Uterus (tissue), 2 donors: Measurements from ENCODE around the gene NPEPL1.

Experiments
- CTCF ChIP-seq, 4 experiments: fragments of 200-600 bp in 2 of 4; fragments of 450-650 bp in 2 of 4; sonication (generic) in 2 of 4; IDR thresholded peaks; one replicate each; pipeline ENCODE4 v1.5.1; 2016 to 2019; ENCODE audit warnings: antibody characterized with exemption in 4 of 4, mild to moderate bottlenecking in 2 of 4, moderate library complexity in 1 of 4
- POLR2A ChIP-seq, 2 donors: fragments of 450-650 bp; IDR thresholded peaks; one replicate each; pipeline ENCODE4 v1.6.1; 2016; ENCODE audit warnings: antibody characterized with exemption in 2 of 2, mild to moderate bottlenecking in 1 of 2, moderate library complexity in 1 of 2

GRCh38 chr20:58650181-58650775 is 42.3 kb upstream of the NPEPL1 start:
- TF ChIP-seq POLR2A (IDR thresholded peaks at IDR 0.05) (no peak), CTCF (IDR thresholded peaks at IDR 0.05) (peak in 1 of 4 experiments; percentile 52)
